Chondrocyte (in vitro differentiated cells): Measurements from ENCODE around the gene PSORS1C1. TPM values are rescaled to one million over a fixed set of nuclear protein-coding genes. Genes with fewer than 3 reads are reported as not detected.

ENCODE experiments used
- DNase-seq: peaks from one replicate; pipeline ENCODE4 v3.0.0; 2021; ENCODE audit warnings: mixed read lengths, low spot score
- H3K27ac Mint-ChIP-seq: one replicate; pipeline ENCODE4 v1.8.0; 2021; ENCODE audit warnings: mild to moderate bottlenecking, moderate library complexity, mixed read lengths; ENCODE audit not compliant: unreplicated experiment
- H3K27me3 Mint-ChIP-seq: 2 replicates; pipeline ENCODE4 v1.8.0; 2021; ENCODE audit warnings: low read depth, mixed read lengths
- H3K36me3 Mint-ChIP-seq: 2 replicates; pipeline ENCODE4 v1.8.0; 2021; ENCODE audit warnings: low read depth, mixed read lengths
- H3K4me1 Mint-ChIP-seq: 2 replicates; pipeline ENCODE4 v1.8.0; 2021; ENCODE audit warnings: low read depth, mild to moderate bottlenecking, mixed read lengths
- H3K4me3 Mint-ChIP-seq: one replicate; pipeline ENCODE4 v1.8.0; 2021; ENCODE audit warnings: mild to moderate bottlenecking, moderate library complexity, mixed read lengths; ENCODE audit not compliant: unreplicated experiment
- H3K9me3 Mint-ChIP-seq: 2 replicates; pipeline ENCODE4 v1.8.0; 2021; ENCODE audit warnings: low read depth, mixed read lengths
- CTCF ChIP-seq: fragments of 200-600 bp; sonication (generic); IDR thresholded peaks from 2 replicates; pipeline ENCODE4 v1.5.0; 2021; ENCODE audit warnings: antibody characterized with exemption, mild to moderate bottlenecking, moderate library complexity
- total RNA-seq: library from RNA; stranded (reverse); gene quantifications from 3 replicates; pipeline ENCODE4 v1.2.1, GENCODE V29; 2021

Gene PSORS1C1
- total RNA-seq, 1 donor from 2014 or later = 5.5 TPM

- H3K27me3 Mint-ChIP-seq = no peaks in the 10 kb centered on the region
- H3K4me3 Mint-ChIP-seq = no peak overlapping the region
- no peaks in the 10 kb centered on the region for H3K9me3 Mint-ChIP-seq
- no peak for TF ChIP-seq CTCF
- H3K36me3 Mint-ChIP-seq = no peaks in the 10 kb centered on the region
- H3K4me1 Mint-ChIP-seq = peaks cover 47% of the 10 kb centered on the region
- no peak for DNase-seq
- no peak overlapping the region for H3K27ac Mint-ChIP-seq
These were observed 2.2 kb downstream of the PSORS1C1 start for GRCh38 chr6:31116661-31117385.

- no peak for TF ChIP-seq CTCF
- H3K27me3 Mint-ChIP-seq = no peaks in the 10 kb centered on the region
- H3K36me3 Mint-ChIP-seq = no peaks in the 10 kb centered on the region
- no peak overlapping the region for H3K4me3 Mint-ChIP-seq
- no peak for DNase-seq
- peaks cover 56% of the 10 kb centered on the region for H3K4me1 Mint-ChIP-seq
- H3K9me3 Mint-ChIP-seq = no peaks in the 10 kb centered on the region
- no peak overlapping the region for H3K27ac Mint-ChIP-seq
These were observed 3.6 kb downstream of the PSORS1C1 start for GRCh38 chr6:31118178-31118577.

DNA sequence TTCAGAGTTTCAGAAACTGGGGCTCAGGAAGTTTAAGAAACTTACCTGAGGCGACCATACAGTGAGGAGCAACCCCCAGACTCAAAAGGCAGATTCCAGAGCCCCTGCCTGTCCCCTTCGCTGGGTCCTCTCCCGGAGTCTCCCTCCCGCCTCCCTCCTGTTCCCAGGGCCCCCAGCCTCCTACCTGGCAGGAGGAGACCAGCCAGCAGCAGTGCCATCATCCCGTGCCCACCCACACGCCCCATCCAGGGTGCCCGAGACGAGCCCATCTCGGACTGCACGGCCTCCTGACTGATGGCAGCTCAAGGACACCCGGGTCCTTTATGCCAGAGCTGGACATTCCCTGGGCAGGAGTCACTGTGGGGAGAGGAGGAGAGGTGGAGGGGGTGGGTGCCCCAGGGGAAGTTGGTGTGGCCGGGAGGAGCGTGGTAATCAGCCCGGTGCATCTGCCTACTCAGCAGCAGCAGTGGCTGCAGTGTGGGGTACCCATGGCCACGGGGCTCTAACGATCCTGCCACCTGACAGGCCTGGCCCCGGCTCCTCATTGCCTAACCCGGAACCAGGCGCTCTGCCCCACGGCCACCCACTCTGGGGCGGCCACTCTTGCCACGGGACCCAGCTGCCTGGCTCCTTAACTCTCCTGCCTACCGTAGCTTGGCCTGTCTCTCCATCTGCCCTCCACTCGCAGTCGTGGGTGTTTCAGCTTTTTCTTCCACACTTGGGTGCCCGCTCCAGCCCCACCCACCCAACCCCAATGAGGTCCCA is 5.7 kb downstream of the PSORS1C1 start, which contains the start of gene CDSN:
Gene CDSN (minus strand): TSS at position 296 of the 765 bp plus-strand sequence. CDS start 27 bp downstream, at position 269.
- H3K27me3 Mint-ChIP-seq = no peaks in the 10 kb centered on the region
- no peak within 1 kb of the TSS for H3K27ac Mint-ChIP-seq
- DNase-seq = no peak
- no peaks in the 10 kb centered on the region for H3K36me3 Mint-ChIP-seq
- no peak within 1 kb of the TSS for H3K4me3 Mint-ChIP-seq
- peaks cover 52% of the 10 kb centered on the region for H3K4me1 Mint-ChIP-seq
- no peaks in the 10 kb centered on the region for H3K9me3 Mint-ChIP-seq
- no peak for TF ChIP-seq CTCF

DNA sequence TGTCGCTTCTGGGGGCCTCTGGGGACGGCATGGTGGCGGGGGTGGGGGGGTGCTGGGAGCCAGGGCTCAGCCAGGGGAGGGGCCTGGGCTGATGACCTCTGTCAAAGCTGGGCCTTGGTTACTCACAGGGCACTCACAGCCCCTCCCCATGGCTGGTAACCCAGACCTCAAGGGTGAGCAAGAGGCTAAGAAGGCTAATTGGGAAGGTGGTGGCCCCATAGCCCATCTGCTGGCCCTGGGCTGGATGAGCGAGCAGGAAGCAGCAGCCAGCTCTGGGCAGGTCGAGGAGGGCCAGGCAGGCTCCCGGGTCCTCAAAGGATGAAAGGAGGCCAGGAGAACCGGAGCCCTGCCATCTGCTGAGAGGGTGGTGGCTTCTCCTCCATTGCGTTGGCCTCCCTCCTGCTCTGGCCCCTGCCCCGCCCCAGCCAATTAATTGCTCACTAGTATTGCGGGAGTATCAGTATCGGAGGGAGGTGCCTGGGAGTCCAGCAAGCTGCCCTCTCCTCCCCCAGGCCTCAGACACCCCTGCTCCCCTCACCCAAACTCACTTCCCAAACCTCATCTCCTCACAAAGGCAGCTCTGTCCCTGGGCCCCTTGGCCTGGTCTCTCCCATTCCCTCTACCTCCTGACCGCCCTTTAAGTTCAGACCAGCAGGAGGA is 6.7 kb downstream of the PSORS1C1 start:
- H3K27me3 Mint-ChIP-seq = no peaks in the 10 kb centered on the region

More for the DNA sequence above, 6.7 kb downstream of the PSORS1C1 start:
- Mint-ChIP-seq H3K36me3 (no peaks in the 10 kb centered on the region), H3K27ac (no peak overlapping the region), H3K9me3 (no peaks in the 10 kb centered on the region), H3K4me3 (no peak overlapping the region), H3K4me1 (peaks cover 52% of the 10 kb centered on the region)
- no peak for DNase-seq
- no peak for TF ChIP-seq CTCF
